ENCODE results near the gene IGFBP5. TPM values are rescaled to one million over a fixed set of nuclear protein-coding genes. Genes with fewer than 3 reads are reported as not detected.

Gene IGFBP5
- total and polyA plus RNA-seq, 2 of the 8 experiments (the other 6 are each of a cell fraction or from before 2014, with no cell fraction given): 2.2 to 2.5 TPM

GRCh38 chr2:216685327-216685875 is 9.9 kb downstream of the IGFBP5 start:
- no peak overlapping the region for H4K5ac ChIP-seq (ENCODE audit: insufficient read length, low read depth, low read length)
- H2BK5ac ChIP-seq (ENCODE audit: low read depth, low read length): no peak overlapping the region
- no peak for DNase-seq (ENCODE audit: low read depth in 1 of 2, low spot score in 2 of 2)
- H2BK20ac ChIP-seq (ENCODE audit: low read length): no peak overlapping the region
- H3K56ac ChIP-seq (replicated peaks; ENCODE audit: insufficient read length, low read depth, low read length): no peak overlapping the region
- no peak overlapping the region for H3K4me2 ChIP-seq (ENCODE audit: insufficient read depth in 1 of 2, low read depth in 2 of 2, low read length in 2 of 2)
- no peak overlapping the region for H3K4ac ChIP-seq (replicated peaks; ENCODE audit: insufficient read length, low read depth, low read length)
- 0 out of 2 replicates have a peak overlapping the region, but pooled peaks have one; percentile 68 for H2BK15ac ChIP-seq (ENCODE audit: low read length)
- no peak overlapping the region for H2AFZ ChIP-seq (ENCODE audit: low read length)
- H3K14ac ChIP-seq (ENCODE audit: insufficient read length): no peak overlapping the region
- H3K27me3 ChIP-seq (replicated peaks in 1 of 4; ENCODE audit: control insufficient read depth in 3 of 4, extremely low read depth in 1 of 4, insufficient read depth in 3 of 4, low read length in 3 of 4): peaks cover 0 to 5% (median 0%) of the 10 kb centered on the region in 4 experiments; a peak in 1 of 7 replicates
- H3K18ac ChIP-seq (ENCODE audit: extremely low read depth, low read length): no peak overlapping the region
- no peaks in the 10 kb centered on the region for H3K9me3 ChIP-seq (ENCODE audit: insufficient read depth in 2 of 2, low read depth in 1 of 2, low read length in 1 of 2)
- no peaks in the 10 kb centered on the region for H3K23me2 ChIP-seq (ENCODE audit: low read depth, low read length)
- ChIA-PET CTCF (ENCODE audit: partially characterized antibody) (interaction anchor here (0.6 to 5.0 kb wide), 14 partner anchors 10 to 1029 kb away, joined by 3 to 41 read pairs (median 5); partner anchors contain the start of gene IGFBP5), POLR2A (ENCODE audit: partially characterized antibody) (interaction anchor here (1.6 kb wide), 1 partner anchor 20 kb away, joined by 5 read pairs; no protein-coding TSS in a partner anchor)
- H3K9ac ChIP-seq (replicated peaks in 1 of 4; ENCODE audit: extremely low read depth in 1 of 4, low read depth in 3 of 4, low read length in 3 of 4): no peak overlapping the region
- no peak overlapping the region for H3K27ac ChIP-seq (ENCODE audit: low read depth, low read length)
- 83% methylated on average over 5 of the region's 5 CpGs; no CpG with 5 or more reads in 1 of the 2 experiments for WGBS, 2 experiments (ENCODE audit: extremely low coverage in 1 of 2, insufficient coverage in 1 of 2, insufficient read length in 1 of 2, insufficient replicate concordance in 2 of 2, low coverage in 1 of 2, low lambda C conversion rate in 2 of 2, missing lambda C conversion rate in 1 of 2)
- no peak for FAIRE-seq
- H3K23ac ChIP-seq (ENCODE audit: insufficient read length): no peak overlapping the region
- H2BK12ac ChIP-seq (ENCODE audit: low read depth, low read length): no peak overlapping the region
- H4K8ac ChIP-seq (ENCODE audit: extremely low read depth, insufficient read depth, low read length): no peak overlapping the region
- H4K20me1 ChIP-seq (replicated peaks in 1 of 2; ENCODE audit: control insufficient read depth in 1 of 2, insufficient read depth in 2 of 2, low read length in 2 of 2): no peaks in the 10 kb centered on the region
- H3K4me3 ChIP-seq (ENCODE audit: extremely low read depth in 1 of 4, insufficient read depth in 2 of 4, low read depth in 3 of 4, low read length in 4 of 4): no peak overlapping the region
- H3K79me2 ChIP-seq (ENCODE audit: control insufficient read depth in 1 of 2, insufficient read depth in 2 of 2, low read length in 2 of 2): no peaks in the 10 kb centered on the region
- no peaks in the 10 kb centered on the region for H3K79me1 ChIP-seq (ENCODE audit: low read depth, low read length)
- no peak overlapping the region for H4K91ac ChIP-seq (replicated peaks; ENCODE audit: insufficient read length, low read length)
- no peak overlapping the region; the same call in 1 of the 2 replicates for H2AK5ac ChIP-seq (ENCODE audit: low read depth, low read length)
- peaks cover 5 to 12% (median 8%) of the 10 kb centered on the region in 4 experiments; a peak in 6 of 7 replicates for H3K4me1 ChIP-seq (replicated peaks in 1 of 4; ENCODE audit: control insufficient read depth in 3 of 4, insufficient read depth in 4 of 4, low read length in 3 of 4)
- no peak overlapping the region for H2BK120ac ChIP-seq (replicated peaks; ENCODE audit: low read depth, low read length)
- H3K36me3 ChIP-seq (ENCODE audit: control insufficient read depth in 2 of 4, insufficient read depth in 4 of 4, low read length in 3 of 4): no peaks in the 10 kb centered on the region
- TF ChIP-seq SRF (IDR thresholded peaks at IDR 0.05; ENCODE audit: low read depth, low read length) (no peak), USF2 (IDR thresholded peaks at IDR 0.05; ENCODE audit: low read length) (no peak), SP4 (IDR thresholded peaks at IDR 0.05; ENCODE audit: low read length) (no peak), JUND (IDR thresholded peaks at IDR 0.05; ENCODE audit: low read length) (no peak), RAD21 (IDR thresholded peaks at IDR 0.05 in 1 of 2, conservative IDR thresholded peaks at IDR 0.05 in 1 of 2; ENCODE audit: low read depth in 2 of 2, low read length in 2 of 2) (no peak), TAF7 (optimal IDR thresholded peaks at IDR 0.05; ENCODE audit: borderline replicate concordance, low read depth, low read length) (no peak), SUZ12 (IDR thresholded peaks at IDR 0.05; ENCODE audit: low read length) (no peak), BACH1 (IDR thresholded peaks at IDR 0.05; ENCODE audit: low read length) (no peak)

All from H1 (cell line).